HEK293 (cell line): ENCODE data around the gene AHRR.
"Not testable (repeated sequence)": the region's sequence is repeated elsewhere in the genome, so short reads cannot be mapped to it uniquely, and the experiment has no call there.

Source experiments
- CTCF ChIA-PET: fragments of 350-600 bp; formaldehyde crosslinking; extraction: SDS; loops from one replicate; lab custom pipeline; 2021; ENCODE audit warnings: antibody characterized with exemption; lab: Yijun Ruan, JAX
- POLR2A ChIA-PET: fragments of 300-600 bp; formaldehyde crosslinking; extraction: SDS; loops from one replicate; lab custom pipeline; 2020; ENCODE audit warnings: antibody characterized with exemption, inconsistent platforms; lab: Yijun Ruan, JAX
- H3K27ac ChIP-seq: fragments of 200-500 bp; sonication (Bioruptor generic); 2 replicates; pipeline ENCODE4 v1.5.1; 2014; ENCODE audit warnings: low read depth, low read length, control low read depth, inconsistent platforms; ENCODE audit errors: extremely low read depth
- H3K36me3 ChIP-seq, 2 experiments: fragments of 200-500 bp in 1 of 2; sonication (Bioruptor generic) in 1 of 2; 1 replicate in 1 of 2; 2 replicates in 1 of 2; pipeline ENCODE4 v1.5.1; 2014 to 2017; ENCODE audit warnings: inconsistent platforms in 2 of 2, low read length in 2 of 2; ENCODE audit not compliant: control insufficient read depth in 2 of 2, insufficient read depth in 1 of 2
- H3K4me1 ChIP-seq: fragments of 200-500 bp; sonication (Bioruptor generic); 2 replicates; pipeline ENCODE4 v1.5.1; 2014; ENCODE audit warnings: mild to moderate bottlenecking, low read length, inconsistent platforms; ENCODE audit not compliant: control insufficient read depth, insufficient read depth
- H3K4me3 ChIP-seq: 2 replicates; pipeline ENCODE4 v1.5.1; 2011; ENCODE audit warnings: low read depth, mild to moderate bottlenecking, control low read depth, low read length, moderate library complexity
- H3K9me3 ChIP-seq: fragments of 200-500 bp; sonication (Bioruptor generic); 2 replicates; pipeline ENCODE4 v1.5.1; 2014; ENCODE audit warnings: low read depth, low read length, inconsistent platforms; ENCODE audit not compliant: control insufficient read depth, insufficient read depth
- CTCF ChIP-seq: fragments of 450-650 bp; formaldehyde crosslinking; IDR thresholded peaks from 2 replicates; pipeline ENCODE4 v1.5.1; 2016; ENCODE audit warnings: missing biosample characterization, missing genetic modification characterization
- EGR2 ChIP-seq: fragments of 450-650 bp; formaldehyde crosslinking; IDR thresholded peaks from 2 replicates; pipeline ENCODE4 v1.5.1; 2016; ENCODE audit warnings: low read depth, missing biosample characterization, missing genetic modification characterization
- GLIS1 ChIP-seq: fragments of 450-650 bp; formaldehyde crosslinking; IDR thresholded peaks from 2 replicates; pipeline ENCODE4 v1.5.1; 2016; ENCODE audit warnings: missing biosample characterization, missing genetic modification characterization
- HOXA7 ChIP-seq: sonication (generic); formaldehyde crosslinking; IDR thresholded peaks from 2 replicates; pipeline ENCODE4 v1.8.1; 2022; ENCODE audit warnings: missing genetic modification reagents, borderline replicate concordance
- ZFHX2 ChIP-seq: fragments of 450-650 bp; formaldehyde crosslinking; conservative IDR thresholded peaks from 2 replicates; pipeline ENCODE4 v1.5.1; 2016; ENCODE audit warnings: missing biosample characterization, missing genetic modification characterization
- ZIC2 ChIP-seq: fragments of 450-650 bp; formaldehyde crosslinking; IDR thresholded peaks from 2 replicates; pipeline ENCODE4 v1.5.1; 2016; ENCODE audit warnings: missing biosample characterization, missing genetic modification characterization
- ZNF280D ChIP-seq: fragments of 450-650 bp; formaldehyde crosslinking; IDR thresholded peaks from 2 replicates; pipeline ENCODE4 v1.5.1; 2016; ENCODE audit warnings: missing biosample characterization, missing genetic modification characterization
- ZNF394 ChIP-seq: fragments of 450-650 bp; formaldehyde crosslinking; IDR thresholded peaks from 2 replicates; pipeline ENCODE4 v1.5.1; 2016; ENCODE audit warnings: missing biosample characterization, missing genetic modification characterization, mild to moderate bottlenecking, moderate library complexity, borderline replicate concordance

The AHRR gene

GRCh38 chr5:291345-291744, 30.2 kb upstream of the AHRR start:
- POLR2A ChIA-PET, result not testable (repeated sequence)

GRCh38 chr5:294788-295187, 26.7 kb upstream of the AHRR start:
- peaks cover 0 to 10% of the 10 kb centered on the region in 2 experiments; a peak in 2 of 3 replicates for H3K36me3 ChIP-seq
- H3K4me3 ChIP-seq, H3K9me3 ChIP-seq, CTCF ChIA-PET, H3K4me1 ChIP-seq, H3K27ac ChIP-seq, POLR2A ChIA-PET: not testable (repeated sequence)

More at GRCh38 chr5:291345-291744, 30.2 kb upstream of the AHRR start:
- TF ChIP-seq ZFHX2 (tag by site-specific recombination), result 0 out of 2 replicates have a peak, but pooled peaks have one; percentile 7
- TF ChIP-seq EGR2, result peak; percentile 36; the same call in 1 of the 2 replicates
- H3K4me3 ChIP-seq, H3K27ac ChIP-seq, CTCF ChIA-PET, H3K9me3 ChIP-seq, H3K4me1 ChIP-seq: not testable (repeated sequence)
- peaks cover 0 to 19% of the 10 kb centered on the region in 2 experiments; a peak in 2 of 3 replicates for H3K36me3 ChIP-seq

GRCh38 chr5:296207-296606, 25.3 kb upstream of the AHRR start:
- not testable (repeated sequence) for H3K4me1 ChIP-seq
- ChIA-PET POLR2A (interaction anchor here (1.0 kb wide), 1 partner anchor 10 kb away, joined by 3 read pairs; no protein-coding TSS in a partner anchor), CTCF (interaction anchor here (0.6 kb wide), 1 partner anchor 68 kb away, joined by 3 read pairs; no protein-coding TSS in a partner anchor)

GRCh38 chr5:296954-297353, 24.6 kb upstream of the AHRR start:
- H3K36me3 ChIP-seq, H3K27ac ChIP-seq, H3K4me3 ChIP-seq, H3K4me1 ChIP-seq, H3K9me3 ChIP-seq, CTCF ChIA-PET: not testable (repeated sequence)
- POLR2A ChIA-PET, result interaction anchor here (1.0 kb wide), 1 partner anchor 11 kb away, joined by 3 read pairs; no protein-coding TSS in a partner anchor

More at GRCh38 chr5:296207-296606, 25.3 kb upstream of the AHRR start:
- not testable (repeated sequence) for H3K9me3 ChIP-seq, H3K27ac ChIP-seq, H3K4me3 ChIP-seq, H3K36me3 ChIP-seq

GRCh38 chr5:297448-297847, 24.1 kb upstream of the AHRR start:
- CTCF ChIA-PET, H3K36me3 ChIP-seq, H3K4me1 ChIP-seq, POLR2A ChIA-PET, H3K27ac ChIP-seq: not testable (repeated sequence)
- peak; percentile 41 for TF ChIP-seq GLIS1 (tag by site-specific recombination)
- TF ChIP-seq, all 188 proteins: peak for 1; not testable (repeated sequence) for 187
- not testable (repeated sequence) for H3K4me3 ChIP-seq, H3K9me3 ChIP-seq

- peak; percentile 36; the same call in 1 of the 2 replicates for TF ChIP-seq ZNF394 (tag by site-specific recombination)
- peak; percentile 77 for TF ChIP-seq GLIS1 (tag by site-specific recombination)
- TF ChIP-seq ZIC2 (tag by site-specific recombination), result peak; percentile 69
- CTCF ChIA-PET, H3K36me3 ChIP-seq, H3K4me1 ChIP-seq, H3K27ac ChIP-seq, H3K9me3 ChIP-seq, POLR2A ChIA-PET, H3K4me3 ChIP-seq: not testable (repeated sequence)
These were observed 23.4 kb upstream of the AHRR start for GRCh38 chr5:297991-298736.

- no peak for TF ChIP-seq HOXA7 (CRISPR knock-in tag)
- no peak for TF ChIP-seq CTCF (tag by site-specific recombination)
- TF ChIP-seq ZNF280D, result no peak
- TF ChIP-seq, all 188 proteins: peak for 0
- H3K9me3 ChIP-seq, result no peaks in the 10 kb centered on the region
- ChIA-PET CTCF (interaction anchor here (0.6 kb wide), 1 partner anchor 311 kb away, joined by 4 read pairs; no protein-coding TSS in a partner anchor), POLR2A (no interaction called here)
- no peak overlapping the region for H3K27ac ChIP-seq
- no peaks in the 10 kb centered on the region for H3K36me3 ChIP-seq
- H3K4me1 ChIP-seq, result no peaks in the 10 kb centered on the region
- H3K4me3 ChIP-seq, result no peak overlapping the region
These were observed 22.8 kb upstream of the AHRR start for GRCh38 chr5:298737-299125.
